HEK293 (cell line): ENCODE results near the gene ZNF577.
A peak's percentile ranks its signal among the peaks of the same experiment; 100 is the strongest.

Experiments
- FEZF1 ChIP-seq: fragments of 450-650 bp; formaldehyde crosslinking; IDR thresholded peaks from 2 replicates; pipeline ENCODE4 v1.5.1; 2016; ENCODE audit warnings: missing biosample characterization, missing genetic modification characterization
- KLF16 ChIP-seq: fragments of 450-650 bp; formaldehyde crosslinking; IDR thresholded peaks from 2 replicates; pipeline ENCODE4 v1.5.1; 2017; ENCODE audit warnings: missing biosample characterization, missing genetic modification characterization
- KLF7 ChIP-seq: fragments of 450-650 bp; formaldehyde crosslinking; IDR thresholded peaks from 2 replicates; pipeline ENCODE4 v1.5.1; 2016; ENCODE audit warnings: missing biosample characterization, missing genetic modification characterization, borderline replicate concordance
- MEIS1 ChIP-seq: sonication (generic); formaldehyde crosslinking; IDR thresholded peaks from 2 replicates; pipeline ENCODE4 v1.8.1; 2022; ENCODE audit warnings: missing genetic modification reagents, mild to moderate bottlenecking, borderline replicate concordance
- OSR2 ChIP-seq: fragments of 450-650 bp; formaldehyde crosslinking; IDR thresholded peaks from 2 replicates; pipeline ENCODE4 v1.5.1; 2016; ENCODE audit warnings: missing biosample characterization, missing genetic modification characterization
- PATZ1 ChIP-seq: fragments of 450-650 bp; formaldehyde crosslinking; IDR thresholded peaks from 2 replicates; pipeline ENCODE4 v1.5.1; 2016; ENCODE audit warnings: missing biosample characterization, missing genetic modification characterization
- PRDM1 ChIP-seq: fragments of 450-650 bp; formaldehyde crosslinking; IDR thresholded peaks from 2 replicates; pipeline ENCODE4; 2016; ENCODE audit warnings: missing biosample characterization, missing genetic modification characterization
- ZBTB11 ChIP-seq: fragments of 450-650 bp; formaldehyde crosslinking; conservative IDR thresholded peaks from 2 replicates; pipeline ENCODE4 v1.5.1; 2016; ENCODE audit warnings: low read depth, missing biosample characterization, missing genetic modification characterization
- ZBTB17 ChIP-seq: fragments of 450-650 bp; formaldehyde crosslinking; IDR thresholded peaks from 2 replicates; pipeline ENCODE4 v1.5.1; 2016; ENCODE audit warnings: missing biosample characterization, missing genetic modification characterization
- ZBTB20 ChIP-seq: fragments of 450-650 bp; formaldehyde crosslinking; IDR thresholded peaks from 2 replicates; pipeline ENCODE4 v1.5.1; 2016; ENCODE audit warnings: missing biosample characterization, missing genetic modification characterization
- ZBTB8A ChIP-seq: fragments of 450-650 bp; formaldehyde crosslinking; IDR thresholded peaks from 2 replicates; pipeline ENCODE4 v1.5.1; 2016; ENCODE audit warnings: missing biosample characterization, missing genetic modification characterization
- ZFHX2 ChIP-seq: fragments of 450-650 bp; formaldehyde crosslinking; conservative IDR thresholded peaks from 2 replicates; pipeline ENCODE4 v1.5.1; 2016; ENCODE audit warnings: missing biosample characterization, missing genetic modification characterization
- ZNF132 ChIP-seq: fragments of 450-650 bp; formaldehyde crosslinking; IDR thresholded peaks from 2 replicates; pipeline ENCODE4 v1.5.1; 2017; ENCODE audit warnings: missing biosample characterization, missing genetic modification characterization, borderline replicate concordance
- ZNF146 ChIP-seq: fragments of 450-650 bp; formaldehyde crosslinking; IDR thresholded peaks from 2 replicates; pipeline ENCODE4 v1.5.1; 2016; ENCODE audit warnings: missing biosample characterization, missing genetic modification characterization
- ZNF248 ChIP-seq: fragments of 450-650 bp; formaldehyde crosslinking; IDR thresholded peaks from 2 replicates; pipeline ENCODE4 v1.5.1; 2017; ENCODE audit warnings: missing biosample characterization, missing genetic modification characterization
- ZNF311 ChIP-seq: fragments of 450-650 bp; formaldehyde crosslinking; IDR thresholded peaks from 2 replicates; pipeline ENCODE4 v1.5.1; 2017; ENCODE audit warnings: missing biosample characterization, missing genetic modification characterization, borderline replicate concordance
- ZNF324 ChIP-seq: fragments of 450-650 bp; formaldehyde crosslinking; IDR thresholded peaks from 2 replicates; pipeline ENCODE4 v1.5.1; 2016; ENCODE audit warnings: missing biosample characterization, missing genetic modification characterization
- ZNF335 ChIP-seq: fragments of 450-650 bp; formaldehyde crosslinking; conservative IDR thresholded peaks from 2 replicates; pipeline ENCODE4 v1.5.1; 2016; ENCODE audit warnings: missing biosample characterization, missing genetic modification characterization
- ZNF350 ChIP-seq: fragments of 450-650 bp; formaldehyde crosslinking; IDR thresholded peaks from 2 replicates; pipeline ENCODE4 v1.5.0; 2017; ENCODE audit warnings: missing biosample characterization, mild to moderate bottlenecking, missing genetic modification characterization
- ZNF366 ChIP-seq: fragments of 450-650 bp; formaldehyde crosslinking; conservative IDR thresholded peaks from 2 replicates; pipeline ENCODE4 v1.5.1; 2016; ENCODE audit warnings: missing biosample characterization, missing genetic modification characterization
- ZNF501 ChIP-seq: fragments of 450-650 bp; formaldehyde crosslinking; IDR thresholded peaks from 2 replicates; pipeline ENCODE4 v1.5.1; 2016; ENCODE audit warnings: missing biosample characterization, missing genetic modification characterization
- ZNF514 ChIP-seq: fragments of 450-650 bp; formaldehyde crosslinking; IDR thresholded peaks from 2 replicates; pipeline ENCODE4 v1.5.1; 2016; ENCODE audit warnings: missing biosample characterization, missing genetic modification characterization
- ZNF544 ChIP-seq: fragments of 450-650 bp; formaldehyde crosslinking; IDR thresholded peaks from 2 replicates; pipeline ENCODE4 v1.5.0; 2017; ENCODE audit warnings: missing biosample characterization, missing genetic modification characterization
- ZNF561 ChIP-seq: fragments of 450-650 bp; IDR thresholded peaks from 2 replicates; pipeline ENCODE4 v1.5.1; 2018; ENCODE audit warnings: missing biosample characterization, missing genetic modification characterization, borderline replicate concordance
- ZNF660 ChIP-seq: fragments of 450-650 bp; IDR thresholded peaks from 2 replicates; pipeline ENCODE4 v1.5.1; 2018; ENCODE audit warnings: missing biosample characterization, mild to moderate bottlenecking, missing genetic modification characterization
- ZNF76 ChIP-seq: fragments of 450-650 bp; formaldehyde crosslinking; IDR thresholded peaks from 2 replicates; pipeline ENCODE4; 2016; ENCODE audit warnings: low read depth, missing biosample characterization, missing genetic modification characterization, borderline replicate concordance
- ZNF837 ChIP-seq: fragments of 450-650 bp; formaldehyde crosslinking; IDR thresholded peaks from 2 replicates; pipeline ENCODE4 v1.5.1; 2016; ENCODE audit warnings: missing biosample characterization, missing genetic modification characterization
- TF ChIP-seq, protein P1 (sequence below): fragments of 450-650 bp; formaldehyde crosslinking; IDR thresholded peaks from 2 replicates; pipeline ENCODE4 v1.5.1; 2017; ENCODE audit warnings: missing biosample characterization, missing genetic modification characterization
- TF ChIP-seq, protein P2 (sequence below): fragments of 450-650 bp; formaldehyde crosslinking; IDR thresholded peaks from 2 replicates; pipeline ENCODE4 v1.5.1; 2016; ENCODE audit warnings: missing biosample characterization, missing genetic modification characterization
- TF ChIP-seq, protein P3 (sequence below): fragments of 450-650 bp; formaldehyde crosslinking; IDR thresholded peaks from 2 replicates; pipeline ENCODE4 v1.5.1; 2016; ENCODE audit warnings: missing biosample characterization, missing genetic modification characterization

ZNF577 gene

GRCh38 chr19:51926784-51927741 is 39.3 kb upstream of the ZNF577 start, which contains the start of gene ZNF613 (continued):
- TF ChIP-seq, protein P1, sequence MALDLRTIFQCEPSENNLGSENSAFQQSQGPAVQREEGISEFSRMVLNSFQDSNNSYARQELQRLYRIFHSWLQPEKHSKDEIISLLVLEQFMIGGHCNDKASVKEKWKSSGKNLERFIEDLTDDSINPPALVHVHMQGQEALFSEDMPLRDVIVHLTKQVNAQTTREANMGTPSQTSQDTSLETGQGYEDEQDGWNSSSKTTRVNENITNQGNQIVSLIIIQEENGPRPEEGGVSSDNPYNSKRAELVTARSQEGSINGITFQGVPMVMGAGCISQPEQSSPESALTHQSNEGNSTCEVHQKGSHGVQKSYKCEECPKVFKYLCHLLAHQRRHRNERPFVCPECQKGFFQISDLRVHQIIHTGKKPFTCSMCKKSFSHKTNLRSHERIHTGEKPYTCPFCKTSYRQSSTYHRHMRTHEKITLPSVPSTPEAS (tag by site-specific recombination): no peak
- no peak for TF ChIP-seq MEIS1
- peak; percentile 91 for TF ChIP-seq ZBTB20 (tag by site-specific recombination)
- peak; percentile 44; the same call in 1 of the 2 replicates for TF ChIP-seq PATZ1 (tag by site-specific recombination)
- no peak; the same call in 1 of the 2 replicates for TF ChIP-seq ZNF501 (tag by site-specific recombination)
- TF ChIP-seq ZNF366 (tag by site-specific recombination): peak; percentile 85
- peak; percentile 18; the same call in 1 of the 2 replicates for TF ChIP-seq ZNF324
- peak; percentile 86 for TF ChIP-seq ZNF350 (tag by site-specific recombination)
- TF ChIP-seq KLF7 (tag by site-specific recombination): peak; percentile 48; the same call in 1 of the 2 replicates
- TF ChIP-seq OSR2 (tag by site-specific recombination): no peak
- TF ChIP-seq ZNF544 (tag by site-specific recombination): no peak
- peak; percentile 95 for TF ChIP-seq ZNF76
- TF ChIP-seq FEZF1: peak; percentile 96
- no peak for TF ChIP-seq ZNF311 (tag by site-specific recombination)
- TF ChIP-seq ZNF335: peak; percentile 99
- TF ChIP-seq ZBTB11: peak; percentile 65
- peak; percentile 75 for TF ChIP-seq ZFHX2 (tag by site-specific recombination)
- no peak for TF ChIP-seq ZNF132 (tag by site-specific recombination)
- peak; percentile 90 for TF ChIP-seq PRDM1 (tag by site-specific recombination)
- TF ChIP-seq ZNF837 (tag by site-specific recombination): no peak
- peak; percentile 75 for TF ChIP-seq ZNF561
- TF ChIP-seq, protein P2, sequence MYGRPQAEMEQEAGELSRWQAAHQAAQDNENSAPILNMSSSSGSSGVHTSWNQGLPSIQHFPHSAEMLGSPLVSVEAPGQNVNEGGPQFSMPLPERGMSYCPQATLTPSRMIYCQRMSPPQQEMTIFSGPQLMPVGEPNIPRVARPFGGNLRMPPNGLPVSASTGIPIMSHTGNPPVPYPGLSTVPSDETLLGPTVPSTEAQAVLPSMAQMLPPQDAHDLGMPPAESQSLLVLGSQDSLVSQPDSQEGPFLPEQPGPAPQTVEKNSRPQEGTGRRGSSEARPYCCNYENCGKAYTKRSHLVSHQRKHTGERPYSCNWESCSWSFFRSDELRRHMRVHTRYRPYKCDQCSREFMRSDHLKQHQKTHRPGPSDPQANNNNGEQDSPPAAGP (tag by site-specific recombination): no peak
- TF ChIP-seq ZNF660 (tag by site-specific recombination): peak; percentile 15; the same call in 1 of the 2 replicates
- no peak for TF ChIP-seq ZBTB8A (tag by site-specific recombination)
- TF ChIP-seq ZNF514 (tag by site-specific recombination): no peak
- TF ChIP-seq KLF16 (tag by site-specific recombination): 0 out of 2 replicates have a peak, but pooled peaks have one; percentile 21
- TF ChIP-seq ZNF146 (tag by site-specific recombination): no peak
- no peak for TF ChIP-seq ZNF248 (tag by site-specific recombination)
- TF ChIP-seq, protein P3, sequence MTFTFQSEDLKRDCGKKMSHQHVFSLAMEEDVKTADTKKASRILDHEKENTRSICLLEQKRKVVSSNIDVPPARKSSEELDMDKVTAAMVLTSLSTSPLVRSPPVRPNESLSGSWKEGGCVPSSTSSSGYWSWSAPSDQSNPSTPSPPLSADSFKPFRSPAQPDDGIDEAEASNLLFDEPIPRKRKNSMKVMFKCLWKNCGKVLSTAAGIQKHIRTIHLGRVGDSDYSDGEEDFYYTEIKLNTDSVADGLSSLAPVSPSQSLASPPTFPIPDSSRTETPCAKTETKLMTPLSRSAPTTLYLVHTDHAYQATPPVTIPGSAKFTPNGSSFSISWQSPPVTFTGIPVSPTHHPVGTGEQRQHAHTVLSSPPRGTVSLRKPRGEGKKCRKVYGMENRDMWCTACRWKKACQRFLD (tag by site-specific recombination): peak; percentile 78; the same call in 1 of the 2 replicates
- TF ChIP-seq ZBTB17 (tag by site-specific recombination): peak; percentile 95
